Thymus (tissue), 14 donors: ENCODE data around the gene HYPK. TPM values are rescaled to one million over a fixed set of nuclear protein-coding genes. Genes with fewer than 3 reads are reported as not detected.

Experiments
- DNase-seq, 9 donors: peaks; one replicate each; pipeline ENCODE4 v3.0.0-alpha.2; 2013; ENCODE audit warnings: low spot score in 9 of 9, low read depth in 6 of 9, missing footprints in 1 of 9
- H3K27ac ChIP-seq, 2 donors: one replicate each; pipeline ENCODE4 v1.5.1; 2013; ENCODE audit warnings: control low read depth in 1 of 2, low read depth in 1 of 2, low read length in 1 of 2, mild to moderate bottlenecking in 1 of 2, moderate library complexity in 1 of 2
- H3K27me3 ChIP-seq, 2 donors: one replicate each; pipeline ENCODE4 v1.5.1; 2013; ENCODE audit warnings: low read length in 1 of 2; ENCODE audit not compliant: control insufficient read depth in 2 of 2, insufficient read depth in 1 of 2
- H3K36me3 ChIP-seq, 2 donors: one replicate each; pipeline ENCODE4 v1.5.1; 2013; ENCODE audit warnings: low read length in 1 of 2, mild to moderate bottlenecking in 1 of 2, moderate library complexity in 1 of 2; ENCODE audit not compliant: control insufficient read depth in 2 of 2, insufficient read depth in 2 of 2
- H3K4me1 ChIP-seq, 2 donors: one replicate each; pipeline ENCODE4 v1.5.1; 2013; ENCODE audit warnings: low read length in 2 of 2; ENCODE audit not compliant: control insufficient read depth in 2 of 2, insufficient read depth in 2 of 2
- H3K4me3 ChIP-seq, 2 donors: one replicate each; pipeline ENCODE4 v1.5.1; 2013; ENCODE audit warnings: low read length in 2 of 2, control low read depth in 1 of 2, mild to moderate bottlenecking in 1 of 2
- H3K9me3 ChIP-seq, 2 donors: one replicate each; pipeline ENCODE4 v1.5.1; 2013; ENCODE audit warnings: low read length in 1 of 2, mild to moderate bottlenecking in 1 of 2; ENCODE audit not compliant: control insufficient read depth in 2 of 2, insufficient read depth in 1 of 2
- WGBS: extraction: QIAGEN DNeasy Blood & Tissue Kit; methylation state at CpG from one replicate; pipeline ENCODE4 v1.1.7; 2013; 5-methylcytosine and 5-hydroxymethylcytosine counted together
- long read RNA-seq, 10 donors: transcript quantifications; one replicate each; lab custom pipeline, GENCODE V29; 2026
- polyA plus RNA-seq: library from polyadenylated mRNA; stranded (reverse); fragments of 200-250 nt; gene quantifications from one replicate; pipeline ENCODE4 v1.2.3, GENCODE V29; 2013
- total RNA-seq: library from RNA; stranded (reverse); fragments of 120-200 nt; gene quantifications from one replicate; pipeline ENCODE4 v1.2.4, GENCODE V29; 2013
- donor health status: healthy.

HYPK gene, protein sequence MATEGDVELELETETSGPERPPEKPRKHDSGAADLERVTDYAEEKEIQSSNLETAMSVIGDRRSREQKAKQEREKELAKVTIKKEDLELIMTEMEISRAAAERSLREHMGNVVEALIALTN
- total RNA-seq (5.5 TPM), polyA plus RNA-seq (13.8 TPM)
- long read RNA-seq, donor 1, transcript HYPK-202 (4 exons, 1,051 nt): major isoform, 7 of 9 reads
- long read RNA-seq, donor 1, partial matches to known transcripts: 0 of 9 reads
- long read RNA-seq, donor 1, other reads (novel, unspliced or antisense): 0 of 9 reads
- long read RNA-seq, donor 2: 0 reads
- long read RNA-seq, donor 3, transcript HYPK-202 (4 exons, 1,051 nt): major isoform, 84 of 88 reads
- long read RNA-seq, donor 3, partial matches to known transcripts: 0 of 88 reads
- long read RNA-seq, donor 3, other reads (novel, unspliced or antisense): 0 of 88 reads
- long read RNA-seq, donor 4, transcript HYPK-202 (4 exons, 1,051 nt): major isoform, 37 of 38 reads
- long read RNA-seq, donor 4, partial matches to known transcripts: 0 of 38 reads
- long read RNA-seq, donor 4, other reads (novel, unspliced or antisense): 0 of 38 reads
- long read RNA-seq, donor 5, full-length matches to known transcripts: 97 of 97 reads
- long read RNA-seq, donor 5, partial matches to known transcripts: 0 of 97 reads
- long read RNA-seq, donor 5, other reads (novel, unspliced or antisense): 0 of 97 reads
- long read RNA-seq, donor 6, full-length matches to known transcripts: 64 of 64 reads
- long read RNA-seq, donor 6, partial matches to known transcripts: 0 of 64 reads
- long read RNA-seq, donor 6, other reads (novel, unspliced or antisense): 0 of 64 reads
- long read RNA-seq, donor 7, full-length matches to known transcripts: 74 of 74 reads
- long read RNA-seq, donor 7, partial matches to known transcripts: 0 of 74 reads
- long read RNA-seq, donor 7, other reads (novel, unspliced or antisense): 0 of 74 reads
- long read RNA-seq, donor 8, transcript HYPK-202 (4 exons, 1,051 nt): major isoform, 39 of 39 reads
- long read RNA-seq, donor 8, partial matches to known transcripts: 0 of 39 reads
- long read RNA-seq, donor 8, other reads (novel, unspliced or antisense): 0 of 39 reads
- long read RNA-seq, donor 9, full-length matches to known transcripts: 38 of 38 reads
- long read RNA-seq, donor 9, partial matches to known transcripts: 0 of 38 reads
- long read RNA-seq, donor 9, other reads (novel, unspliced or antisense): 0 of 38 reads
- long read RNA-seq, donor 10, transcript HYPK-202 (4 exons, 1,051 nt): major isoform, 88 of 94 reads
- long read RNA-seq, donor 10, transcript HYPK-205 (2 exons, 933 nt): minor isoform, 6 of 94 reads
- long read RNA-seq, donor 10, partial matches to known transcripts: 0 of 94 reads
- long read RNA-seq, donor 10, other reads (novel, unspliced or antisense): 0 of 94 reads

DNA sequence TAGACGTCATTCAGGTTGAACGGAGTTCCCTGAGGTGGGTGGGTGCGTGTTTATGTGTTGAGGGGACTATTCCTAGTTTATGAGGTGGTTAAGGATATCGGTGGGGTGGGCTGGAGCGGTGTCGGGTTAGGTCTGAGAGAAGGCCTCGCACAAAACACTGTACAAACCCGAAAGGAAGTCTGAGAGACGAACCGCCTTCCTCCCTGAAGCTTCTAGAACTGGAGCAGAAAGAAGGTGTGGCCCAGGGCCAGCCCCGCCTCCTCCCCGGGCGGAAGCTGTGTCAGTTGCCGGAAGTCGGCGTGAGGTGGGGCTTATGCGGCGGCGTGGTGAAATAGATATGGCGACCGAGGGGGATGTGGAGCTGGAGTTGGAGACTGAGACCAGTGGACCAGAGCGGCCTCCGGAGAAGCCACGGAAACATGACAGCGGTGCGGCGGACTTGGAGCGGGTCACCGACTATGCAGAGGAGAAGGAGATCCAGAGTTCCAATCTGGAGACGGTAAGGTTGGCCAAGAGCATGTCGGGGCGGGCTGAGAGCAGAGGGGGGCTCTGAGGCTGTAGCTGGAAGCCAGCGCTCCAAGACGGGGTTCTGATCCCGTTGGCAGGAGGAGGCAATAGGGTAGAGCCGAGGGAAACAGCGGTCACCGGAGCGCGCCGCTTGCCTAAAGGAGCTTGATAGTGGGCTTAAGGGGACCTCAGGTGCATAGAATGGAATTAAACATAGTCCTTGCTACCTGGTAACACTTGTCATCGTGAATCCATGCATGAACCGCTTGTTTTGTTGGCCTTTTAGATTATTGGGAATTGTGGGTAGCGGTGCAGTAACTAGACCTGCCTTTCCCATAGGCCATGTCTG is at the start of gene HYPK:
Gene HYPK, plus strand, starts transcription at position 314 of the 856 bp plus-strand sequence. Its CDS starts 24 bp downstream, at position 338.
- peak; percentile 82 to 96 (median 90) for DNase-seq
- peak within 1 kb of the TSS; percentile 82 to 89 for H3K4me3 ChIP-seq
- H3K9me3 ChIP-seq: no peaks in the 10 kb centered on the region
- H3K27me3 ChIP-seq: no peaks in the 10 kb centered on the region
- peak within 1 kb of the TSS; percentile 94 to 99 for H3K27ac ChIP-seq
- 10% methylated on average over 44 of the region's 44 CpGs for WGBS
- H3K36me3 ChIP-seq: peaks cover 40 to 61% of the 10 kb centered on the region in 2 donors
- peaks cover 22% of the 10 kb centered on the region in 2 donors for H3K4me1 ChIP-seq

DNA sequence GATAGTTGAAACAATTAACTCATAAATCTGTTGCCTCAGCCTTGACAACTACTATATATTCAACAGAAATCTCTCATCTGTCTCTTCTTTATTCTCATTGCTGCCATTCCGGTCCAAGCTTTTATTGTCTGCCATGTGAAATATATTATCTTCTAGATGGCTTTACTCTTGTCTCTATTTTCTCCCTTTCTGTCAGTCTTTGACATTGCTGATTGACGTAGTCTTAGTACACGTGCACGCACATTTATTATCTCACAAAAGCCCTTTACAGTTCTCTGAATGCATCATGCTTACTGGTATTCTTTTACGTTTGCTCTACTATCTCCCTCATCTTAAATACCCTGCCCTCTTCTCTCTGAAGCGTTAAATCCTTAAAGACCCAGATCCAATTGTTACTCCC is 48.5 kb upstream of the HYPK start:
- DNase-seq: no peak
- Histone ChIP-seq H3K36me3 (peaks cover 10 to 49% of the 10 kb centered on the region in 2 donors), H3K27me3 (no peaks in the 10 kb centered on the region), H3K4me1 (peaks cover 7 to 18% of the 10 kb centered on the region in 2 donors), H3K4me3 (no peak overlapping the region), H3K27ac (no peak overlapping the region), H3K9me3 (no peaks in the 10 kb centered on the region)
- WGBS: 97% methylated on average over 6 of the region's 6 CpGs

DNA sequence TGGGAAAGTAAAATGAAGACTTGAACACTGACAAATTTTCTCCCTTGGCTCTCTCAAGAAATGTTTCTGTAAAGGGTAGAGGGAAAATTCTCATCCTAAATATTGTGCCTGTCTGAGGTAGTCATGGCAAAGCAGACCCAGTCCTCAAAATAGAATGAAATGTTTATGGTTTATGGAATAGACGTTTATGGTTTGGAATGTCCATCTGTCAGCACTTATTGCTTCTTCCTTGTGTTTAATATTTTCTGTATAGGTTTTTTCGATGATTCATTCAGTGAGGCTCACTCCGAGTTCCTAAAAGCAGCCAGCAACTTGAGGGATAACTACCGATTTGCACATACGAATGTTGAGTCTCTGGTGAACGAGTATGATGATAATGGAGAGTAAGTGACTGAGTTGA is 37.6 kb upstream of the HYPK start:
- no peak for DNase-seq
- H3K9me3 ChIP-seq: no peaks in the 10 kb centered on the region
- no peaks in the 10 kb centered on the region for H3K4me1 ChIP-seq
- peaks cover 47 to 82% of the 10 kb centered on the region in 2 donors for H3K36me3 ChIP-seq
- no peak overlapping the region for H3K4me3 ChIP-seq
- no peaks in the 10 kb centered on the region for H3K27me3 ChIP-seq
- no peak overlapping the region for H3K27ac ChIP-seq
- 96% methylated on average over 6 of the region's 6 CpGs for WGBS

DNA sequence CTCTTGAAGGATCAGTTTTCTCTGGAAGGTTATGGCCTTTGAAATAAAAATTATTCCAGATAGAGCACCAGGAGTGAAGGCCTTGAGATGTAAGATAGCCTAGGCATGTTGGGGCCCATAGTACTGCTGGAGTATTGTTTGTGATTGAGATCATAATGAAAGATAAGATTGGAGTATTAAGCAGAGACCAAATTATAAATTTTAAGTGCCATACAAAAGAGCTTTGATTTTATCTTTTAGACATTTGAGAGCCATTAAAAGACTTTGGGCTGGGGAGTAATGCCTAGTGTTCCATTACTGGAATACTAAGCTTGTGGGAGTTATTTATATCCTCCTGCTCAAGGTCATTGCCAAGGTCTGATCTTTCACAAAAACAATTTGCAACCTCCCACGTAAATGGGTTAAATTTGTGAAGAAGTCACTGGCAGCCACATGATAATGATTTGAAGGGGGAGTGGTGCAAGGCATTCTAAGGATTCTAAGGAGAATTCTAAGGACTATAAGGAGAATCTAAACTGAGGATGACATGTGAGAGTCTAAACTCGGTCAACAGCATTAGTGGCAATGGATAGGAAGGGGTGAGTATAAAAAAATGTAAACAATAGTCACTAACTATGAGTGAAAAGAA is 36.5 kb upstream of the HYPK start:
- DNase-seq: no peak
- Histone ChIP-seq H3K4me3 (no peak overlapping the region), H3K4me1 (no peaks in the 10 kb centered on the region), H3K9me3 (no peaks in the 10 kb centered on the region), H3K27ac (no peak overlapping the region), H3K27me3 (no peaks in the 10 kb centered on the region), H3K36me3 (peaks cover 48 to 83% of the 10 kb centered on the region in 2 donors)
- WGBS: 94% methylated on average over 2 of the region's 2 CpGs

DNA sequence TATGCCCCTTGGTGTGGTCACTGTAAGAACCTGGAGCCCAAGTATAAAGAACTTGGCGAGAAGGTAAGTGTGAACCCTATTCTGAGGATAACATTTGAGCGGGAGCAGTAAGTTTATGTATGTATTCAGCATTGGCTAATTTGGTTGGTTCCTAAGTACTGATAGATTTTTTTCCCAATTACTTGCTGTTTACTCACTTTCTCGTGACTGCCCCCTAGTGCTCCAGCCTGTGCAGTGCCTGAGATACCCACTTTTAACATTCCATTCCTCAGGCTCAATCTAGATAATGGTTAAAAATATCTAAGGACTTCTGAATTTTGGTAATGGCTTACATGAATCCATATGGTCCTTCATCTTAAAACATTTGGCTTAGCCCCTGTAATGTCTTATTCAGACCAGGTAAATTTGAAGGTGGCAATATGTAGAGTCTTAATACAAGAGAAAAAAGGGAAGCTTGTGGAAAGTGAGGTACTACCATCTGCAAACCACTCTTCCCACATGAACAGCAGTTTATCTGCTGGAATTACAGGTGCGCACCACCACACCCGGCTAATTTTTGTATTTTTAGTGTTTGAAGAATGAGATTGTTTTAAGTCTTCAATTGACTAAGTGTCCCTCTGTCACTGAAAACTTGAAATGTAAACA is 30.7 kb upstream of the HYPK start:
- 77% methylated on average over 5 of the region's 5 CpGs for whole genome bisulfite sequencing
- Histone ChIP-seq H3K27ac (no peak overlapping the region), H3K9me3 (no peaks in the 10 kb centered on the region), H3K27me3 (no peaks in the 10 kb centered on the region), H3K4me1 (no peaks in the 10 kb centered on the region), H3K36me3 (peaks cover 41 to 85% of the 10 kb centered on the region in 2 donors), H3K4me3 (no peak overlapping the region)
- DNase-seq: peak in 5 of 9 donors; percentile 31 to 68 (median 58)

DNA sequence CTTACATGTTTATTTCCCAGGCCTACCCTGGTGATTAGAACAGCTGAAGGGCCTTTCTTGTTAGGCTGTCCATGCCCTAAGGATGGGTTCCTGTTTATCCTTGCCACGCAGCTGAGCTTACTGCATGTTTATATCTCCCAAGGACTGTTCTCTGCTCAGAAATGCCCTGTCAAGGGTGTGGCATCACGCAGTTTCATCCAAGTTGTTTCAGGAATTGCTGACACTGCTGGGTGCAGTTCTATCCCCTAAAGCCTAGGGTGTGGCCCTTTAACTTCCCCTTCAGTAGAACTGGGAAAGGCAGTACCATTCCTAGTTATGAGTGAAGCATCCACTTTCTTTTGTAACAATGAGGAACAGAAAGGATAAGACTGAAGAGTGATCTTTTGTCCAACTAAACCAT is 28.6 kb upstream of the HYPK start:
- peaks cover 32 to 66% of the 10 kb centered on the region in 2 donors for H3K36me3 ChIP-seq
- H3K27me3 ChIP-seq: peaks cover 0 to 7% of the 10 kb centered on the region in 2 donors
- WGBS: 97% methylated on average over 2 of the region's 2 CpGs
- H3K27ac ChIP-seq: no peak overlapping the region
- no peak for DNase-seq
- no peaks in the 10 kb centered on the region for H3K9me3 ChIP-seq
- no peak overlapping the region for H3K4me3 ChIP-seq
- H3K4me1 ChIP-seq: peaks cover 2 to 9% of the 10 kb centered on the region in 2 donors

DNA sequence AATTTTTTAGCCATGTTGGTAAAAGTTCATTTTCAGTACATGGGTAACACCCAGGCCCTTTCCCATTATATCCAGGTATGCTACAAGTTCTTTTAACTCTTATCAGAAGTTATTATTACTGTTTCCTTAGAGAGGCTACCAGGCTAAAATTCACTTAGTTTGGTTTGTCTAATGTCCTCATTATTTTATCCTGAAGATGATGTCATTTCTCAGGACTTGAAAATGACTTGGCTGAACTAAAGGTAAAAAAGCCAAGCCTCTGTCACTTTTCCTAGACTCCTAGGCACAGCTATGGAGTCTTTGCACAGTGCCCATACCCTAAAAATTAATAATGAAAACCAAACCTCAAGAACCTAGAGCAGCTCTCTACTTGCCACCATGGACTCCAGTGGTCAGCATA is 27.8 kb upstream of the HYPK start:
- Histone ChIP-seq H3K9me3 (no peaks in the 10 kb centered on the region), H3K27ac (no peak overlapping the region), H3K36me3 (peaks cover 26 to 58% of the 10 kb centered on the region in 2 donors), H3K4me3 (no peak overlapping the region), H3K27me3 (peaks cover 0 to 7% of the 10 kb centered on the region in 2 donors), H3K4me1 (peaks cover 2 to 11% of the 10 kb centered on the region in 2 donors)
- DNase-seq: no peak
